HUES64 (cell line): Measurements from ENCODE around the gene HAUS8.
"Not testable (repeated sequence)": the region's sequence is repeated elsewhere in the genome, so short reads cannot be mapped to it uniquely, and the experiment has no call there.

Source experiments
- H3K27ac ChIP-seq: 2 replicates; pipeline ENCODE4 v1.7.0; 2013; ENCODE audit warnings: low read depth, low read length, inconsistent platforms
- H3K27me3 ChIP-seq: 2 replicates; pipeline ENCODE4 v1.6.1; 2013; ENCODE audit warnings: mild to moderate bottlenecking, low read length; ENCODE audit not compliant: insufficient read depth
- H3K36me3 ChIP-seq: 2 replicates; pipeline ENCODE4 v1.6.1; 2013; ENCODE audit warnings: mild to moderate bottlenecking, low read length; ENCODE audit not compliant: insufficient read depth
- H3K4me1 ChIP-seq: 2 replicates; pipeline ENCODE4 v1.6.1; 2013; ENCODE audit warnings: mild to moderate bottlenecking, low read length, moderate library complexity; ENCODE audit not compliant: insufficient read depth
- H3K4me3 ChIP-seq: 2 replicates; pipeline ENCODE4 v1.5.1; 2013; ENCODE audit warnings: mild to moderate bottlenecking, low read length, moderate library complexity
- H3K9ac ChIP-seq: 2 replicates; pipeline ENCODE4 v1.6.1; 2013; ENCODE audit warnings: mild to moderate bottlenecking, low read depth, low read length
- H3K9me3 ChIP-seq: 2 replicates; pipeline ENCODE4 v1.6.1; 2013; ENCODE audit warnings: low read depth, low read length; ENCODE audit not compliant: insufficient read depth
- WGBS: fragments of 150-250, 120-280 bp; methylation state at CpG from one replicate; pipeline ENCODE4 v1.1.7; 2013; ENCODE audit warnings: missing lambda C conversion rate; 5-methylcytosine and 5-hydroxymethylcytosine counted together

HAUS8 gene

DNA sequence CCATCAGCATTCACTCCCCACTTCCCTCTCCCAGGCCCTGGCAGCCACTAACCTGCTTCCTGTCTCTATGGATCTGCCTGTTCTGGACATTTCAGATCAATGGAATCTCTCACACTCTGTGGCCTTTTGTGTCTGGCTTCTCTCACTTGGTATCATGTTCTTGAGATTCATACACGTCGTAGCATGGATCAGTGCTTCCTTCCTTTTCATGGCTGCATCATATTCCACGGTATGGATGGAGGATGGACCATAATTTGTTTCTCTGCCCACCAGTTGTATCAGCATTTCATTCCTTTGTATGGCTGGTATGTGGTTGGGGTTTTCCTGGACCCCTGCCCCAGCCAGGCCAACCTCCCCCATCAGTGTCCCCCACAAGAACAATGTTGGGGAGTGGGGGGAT, 36.5 kb upstream of the HAUS8 start:
- Histone ChIP-seq H3K27ac (no peak overlapping the region), H3K9me3 (no peaks in the 10 kb centered on the region), H3K27me3 (no peaks in the 10 kb centered on the region), H3K4me3 (no peak overlapping the region), H3K9ac (no peak overlapping the region), H3K36me3 (peaks cover 15% of the 10 kb centered on the region), H3K4me1 (peaks cover 12% of the 10 kb centered on the region)
- 100% methylated on average over 2 of the region's 3 CpGs for WGBS

DNA sequence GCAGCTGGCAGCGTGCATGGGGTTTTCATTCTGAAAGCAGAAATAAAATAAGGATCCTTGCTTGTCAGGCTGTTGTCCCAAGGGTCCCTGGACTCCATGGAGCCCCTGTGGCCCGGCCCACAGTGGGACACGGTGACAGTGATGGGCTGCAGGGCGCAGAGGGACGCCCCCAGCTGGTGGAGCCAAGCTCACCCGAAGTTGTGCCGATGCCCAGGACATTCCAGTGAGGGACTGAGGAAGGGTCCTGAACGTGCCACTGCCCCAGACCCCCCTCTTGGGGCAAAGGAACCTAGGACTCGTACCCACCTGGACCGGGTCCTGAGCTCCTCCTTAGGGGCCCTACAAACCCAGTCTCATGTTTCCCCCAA, 35.3 kb upstream of the HAUS8 start:
- Histone ChIP-seq H3K9me3 (no peaks in the 10 kb centered on the region), H3K27ac (no peak overlapping the region), H3K36me3 (peaks cover 15% of the 10 kb centered on the region), H3K27me3 (no peaks in the 10 kb centered on the region), H3K4me1 (peaks cover 12% of the 10 kb centered on the region), H3K4me3 (no peak overlapping the region), H3K9ac (no peak overlapping the region)
- WGBS, result 90% methylated on average over 10 of the region's 10 CpGs

- peaks cover 15% of the 10 kb centered on the region for H3K36me3 ChIP-seq
These were observed 34.8 kb upstream of the HAUS8 start for GRCh38 chr19:17109962-17110598.

GRCh38 chr19:17109300-17109699, 34.0 kb upstream of the HAUS8 start:
- no peaks in the 10 kb centered on the region for H3K9me3 ChIP-seq
- no peak overlapping the region for H3K9ac ChIP-seq
- no peaks in the 10 kb centered on the region for H3K27me3 ChIP-seq
- peaks cover 22% of the 10 kb centered on the region for H3K36me3 ChIP-seq
- H3K4me1 ChIP-seq, result peaks cover 11% of the 10 kb centered on the region
- no peak overlapping the region for H3K4me3 ChIP-seq
- 92% methylated on average over 9 of the region's 9 CpGs for WGBS
- H3K27ac ChIP-seq, result no peak overlapping the region

More at GRCh38 chr19:17109962-17110598, 34.8 kb upstream of the HAUS8 start:
- Histone ChIP-seq H3K4me1 (peaks cover 12% of the 10 kb centered on the region), H3K27me3 (no peaks in the 10 kb centered on the region), H3K9ac (no peak overlapping the region), H3K9me3 (no peaks in the 10 kb centered on the region), H3K4me3 (no peak overlapping the region), H3K27ac (no peak overlapping the region)
- 95% methylated on average over 26 of the region's 26 CpGs for WGBS

DNA sequence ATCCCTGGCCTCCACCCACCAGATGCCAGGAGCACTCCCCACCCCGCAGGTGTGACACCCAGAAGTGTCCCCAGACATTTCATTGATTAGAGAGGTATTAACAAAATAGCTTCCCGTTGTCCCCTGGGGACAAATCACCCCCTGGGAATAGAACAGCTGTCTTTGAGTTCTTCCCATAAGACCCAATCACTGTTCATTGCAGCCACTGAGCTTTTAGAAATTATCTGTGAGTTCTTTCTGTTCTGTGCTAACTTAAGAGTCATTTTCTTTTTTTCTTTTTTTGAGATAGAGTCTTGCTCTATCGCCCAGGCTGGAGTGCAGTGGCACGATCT, 33.2 kb upstream of the HAUS8 start:
- no peaks in the 10 kb centered on the region for H3K9me3 ChIP-seq

GRCh38 chr19:17107546-17108452, 32.5 kb upstream of the HAUS8 start:
- 82% methylated on average over 27 of the region's 27 CpGs for WGBS
- Histone ChIP-seq H3K4me3 (no peak overlapping the region), H3K4me1 (peaks cover 3% of the 10 kb centered on the region; the same call in 1 of the 2 replicates)

More for the DNA sequence above, 33.2 kb upstream of the HAUS8 start:
- no peak overlapping the region for H3K9ac ChIP-seq
- peaks cover 26% of the 10 kb centered on the region for H3K36me3 ChIP-seq
- H3K27me3 ChIP-seq, result no peaks in the 10 kb centered on the region
- no peak overlapping the region for H3K27ac ChIP-seq
- H3K4me1 ChIP-seq, result peaks cover 3% of the 10 kb centered on the region
- H3K4me3 ChIP-seq, result no peak overlapping the region
- WGBS, result 94% methylated on average over 4 of the region's 4 CpGs

GRCh38 chr19:17106964-17107363, 31.7 kb upstream of the HAUS8 start:
- not testable (repeated sequence) for H3K9me3 ChIP-seq, H3K27me3 ChIP-seq, H3K4me3 ChIP-seq, H3K9ac ChIP-seq, H3K4me1 ChIP-seq
- H3K36me3 ChIP-seq, result peaks cover 37% of the 10 kb centered on the region
- H3K27ac ChIP-seq, result 0 out of 2 replicates have a peak overlapping the region, but pooled peaks have one; percentile 41
- 77% methylated on average over 4 of the region's 4 CpGs for WGBS

More at GRCh38 chr19:17107546-17108452, 32.5 kb upstream of the HAUS8 start:
- no peak overlapping the region for H3K9ac ChIP-seq
- peaks cover 29% of the 10 kb centered on the region for H3K36me3 ChIP-seq
- H3K27me3 ChIP-seq, result no peaks in the 10 kb centered on the region
- H3K27ac ChIP-seq, result 0 out of 2 replicates have a peak overlapping the region, but pooled peaks have one; percentile 41
- H3K9me3 ChIP-seq, result no peaks in the 10 kb centered on the region

- 87% methylated on average over 3 of the region's 3 CpGs for WGBS
- Histone ChIP-seq H3K36me3 (peaks cover 36% of the 10 kb centered on the region), H3K4me3 (no peak overlapping the region), H3K9ac (no peak overlapping the region), H3K9me3 (no peaks in the 10 kb centered on the region), H3K4me1 (peaks cover 3% of the 10 kb centered on the region; the same call in 1 of the 2 replicates), H3K27me3 (no peaks in the 10 kb centered on the region), H3K27ac (no peak overlapping the region)
These were observed 30.3 kb upstream of the HAUS8 start for GRCh38 chr19:17105556-17105955.

DNA sequence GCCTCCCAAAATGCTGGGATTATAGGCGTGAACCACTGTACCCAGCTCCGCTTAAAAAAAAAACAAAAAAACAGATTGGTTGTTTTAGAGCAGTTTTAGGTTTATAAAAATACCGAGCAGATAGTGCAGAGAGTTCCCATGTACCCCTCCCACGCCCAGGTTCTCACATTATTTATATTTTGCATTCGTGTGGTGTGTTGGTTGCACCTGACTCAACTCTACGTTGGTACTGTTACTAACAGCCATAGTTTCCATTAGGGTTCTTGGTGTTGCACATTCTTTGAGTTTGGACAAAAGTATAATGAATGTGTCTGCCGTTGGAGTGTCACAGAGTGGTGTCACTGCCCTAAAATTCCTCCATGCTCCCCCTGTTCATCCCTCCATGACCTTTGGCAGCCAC, 29.4 kb upstream of the HAUS8 start:
- H3K36me3 ChIP-seq, result peaks cover 36% of the 10 kb centered on the region
- WGBS, result 91% methylated on average over 7 of the region's 7 CpGs
- H3K27ac ChIP-seq, result no peak overlapping the region
- H3K27me3 ChIP-seq, result no peaks in the 10 kb centered on the region
- H3K4me1 ChIP-seq, result peaks cover 3% of the 10 kb centered on the region; the same call in 1 of the 2 replicates
- no peak overlapping the region for H3K9ac ChIP-seq
- no peaks in the 10 kb centered on the region for H3K9me3 ChIP-seq
- H3K4me3 ChIP-seq, result no peak overlapping the region

- Histone ChIP-seq H3K9me3 (no peaks in the 10 kb centered on the region), H3K4me1 (peaks cover 3% of the 10 kb centered on the region; the same call in 1 of the 2 replicates), H3K9ac (no peak overlapping the region), H3K27me3 (no peaks in the 10 kb centered on the region), H3K27ac (no peak overlapping the region), H3K4me3 (no peak overlapping the region), H3K36me3 (peaks cover 33% of the 10 kb centered on the region)
- 92% methylated on average over 3 of the region's 3 CpGs for WGBS
These were observed 27.9 kb upstream of the HAUS8 start for GRCh38 chr19:17103177-17103576.
